CD4-positive, alpha-beta T cell treated with Interleukin-15 for 4 hours (primary cell): ENCODE results near the gene FARS2.
A peak's percentile ranks its signal among the peaks of the same experiment; 100 is the strongest.
"Not testable (repeated sequence)": the region's sequence is repeated elsewhere in the genome, so short reads cannot be mapped to it uniquely, and the experiment has no call there.

Experiments
- DNase-seq: peaks from one replicate; pipeline ENCODE4 v3.0.0-alpha.2; 2020; ENCODE audit warnings: low spot score

The FARS2 gene

GRCh38 chr6:5699064-5699463 is 437.8 kb downstream of the FARS2 start:
- DNase-seq: not testable (repeated sequence)

GRCh38 chr6:5701174-5701573 is 439.9 kb downstream of the FARS2 start:
- no peak for DNase-seq

- no peak for DNase-seq
Measured at GRCh38 chr6:5704708-5705107, 443.4 kb downstream of the FARS2 start.

GRCh38 chr6:5705252-5705651 is 443.9 kb downstream of the FARS2 start:
- no peak for DNase-seq

GRCh38 chr6:5706124-5707033 is 445.1 kb downstream of the FARS2 start:
- DNase-seq: no peak

- DNase-seq: no peak
Measured at GRCh38 chr6:5707281-5708045, 446.1 kb downstream of the FARS2 start.

GRCh38 chr6:5710516-5710915 is 449.2 kb downstream of the FARS2 start:
- no peak for DNase-seq

- no peak for DNase-seq
Measured at GRCh38 chr6:5710936-5711335, 449.6 kb downstream of the FARS2 start.

- no peak for DNase-seq
Measured at GRCh38 chr6:5712349-5713215, 451.3 kb downstream of the FARS2 start.

- DNase-seq: no peak
Measured at GRCh38 chr6:5713519-5713918, 452.2 kb downstream of the FARS2 start.

GRCh38 chr6:5718231-5718947 is 457.1 kb downstream of the FARS2 start:
- DNase-seq: no peak

- DNase-seq: peak; percentile 5
Measured at GRCh38 chr6:5723841-5724691, 462.8 kb downstream of the FARS2 start.

GRCh38 chr6:5724911-5725310 is 463.6 kb downstream of the FARS2 start:
- no peak for DNase-seq

GRCh38 chr6:5726976-5727718 is 465.8 kb downstream of the FARS2 start:
- no peak for DNase-seq

GRCh38 chr6:5728351-5729079 is 467.2 kb downstream of the FARS2 start:
- DNase-seq: no peak

GRCh38 chr6:5729080-5729434 is 467.7 kb downstream of the FARS2 start:
- DNase-seq: no peak

- no peak for DNase-seq
Measured at GRCh38 chr6:5729813-5730517, 468.7 kb downstream of the FARS2 start.

- no peak for DNase-seq
Measured at GRCh38 chr6:5730585-5731263, 469.4 kb downstream of the FARS2 start.
